ENCODE data around the gene KRTAP3-3. TPM values are rescaled to one million over a fixed set of nuclear protein-coding genes. Genes with fewer than 3 reads are reported as not detected.

KRTAP3-3 gene
- total RNA-seq, 1 donor = not detected

- Histone ChIP-seq H3K36me3 (ENCODE audit: insufficient read depth, low read length) (no peaks in the 10 kb centered on the region), H4K20me1 (ENCODE audit: insufficient read depth, low read length) (no peaks in the 10 kb centered on the region), H3K27ac (ENCODE audit: low read depth, low read length) (no peak overlapping the region), H3K27me3 (ENCODE audit: insufficient read depth, low read length) (no peaks in the 10 kb centered on the region), H3K4me3 (ENCODE audit: insufficient read depth, low read length) (no peak overlapping the region), H3K9me3 (ENCODE audit: low read depth, low read length) (no peaks in the 10 kb centered on the region), H3K79me2 (ENCODE audit: insufficient read depth, low read length) (no peaks in the 10 kb centered on the region), H3K4me1 (ENCODE audit: insufficient read depth, low read length) (no peaks in the 10 kb centered on the region), H2AFZ (ENCODE audit: low read length) (no peak overlapping the region), H3K4me2 (ENCODE audit: insufficient read depth, low read length) (no peak overlapping the region)
- no peak for DNase-seq (ENCODE audit: insufficient read length, low spot score, missing footprints)
- no peak for TF ChIP-seq CTCF (IDR thresholded peaks at IDR 0.05; ENCODE audit: extremely low read depth, low read depth, low read length)
These were observed 19.6 kb upstream of the KRTAP3-3 start for GRCh38 chr17:41013606-41014005.

GRCh38 chr17:41013181-41013580 lies 19.2 kb upstream of the KRTAP3-3 start:
- no peak overlapping the region for H3K4me3 ChIP-seq (ENCODE audit: insufficient read depth, low read length)
- H3K9me3 ChIP-seq (ENCODE audit: low read depth, low read length) = no peaks in the 10 kb centered on the region
- no peak overlapping the region for H3K4me2 ChIP-seq (ENCODE audit: insufficient read depth, low read length)
- no peaks in the 10 kb centered on the region for H3K79me2 ChIP-seq (ENCODE audit: insufficient read depth, low read length)
- no peaks in the 10 kb centered on the region for H3K36me3 ChIP-seq (ENCODE audit: insufficient read depth, low read length)
- no peaks in the 10 kb centered on the region for H3K27me3 ChIP-seq (ENCODE audit: insufficient read depth, low read length)
- H3K4me1 ChIP-seq (ENCODE audit: insufficient read depth, low read length) = no peaks in the 10 kb centered on the region
- DNase-seq (ENCODE audit: insufficient read length, low spot score, missing footprints) = no peak
- no peak for TF ChIP-seq CTCF (IDR thresholded peaks at IDR 0.05; ENCODE audit: extremely low read depth, low read depth, low read length)
- peak overlapping the region; percentile 48 for H2AFZ ChIP-seq (ENCODE audit: low read length)
- no peak overlapping the region for H3K27ac ChIP-seq (ENCODE audit: low read depth, low read length)
- H4K20me1 ChIP-seq (ENCODE audit: insufficient read depth, low read length) = no peaks in the 10 kb centered on the region

GRCh38 chr17:41012326-41013120 lies 18.6 kb upstream of the KRTAP3-3 start:
- H3K4me2 ChIP-seq (ENCODE audit: insufficient read depth, low read length) = no peak overlapping the region
- no peak overlapping the region for H3K4me3 ChIP-seq (ENCODE audit: insufficient read depth, low read length)

More at GRCh38 chr17:41012326-41013120, 18.6 kb upstream of the KRTAP3-3 start:
- Histone ChIP-seq H3K27ac (ENCODE audit: low read depth, low read length) (no peak overlapping the region), H3K27me3 (ENCODE audit: insufficient read depth, low read length) (no peaks in the 10 kb centered on the region), H3K4me1 (ENCODE audit: insufficient read depth, low read length) (no peaks in the 10 kb centered on the region), H3K36me3 (ENCODE audit: insufficient read depth, low read length) (no peaks in the 10 kb centered on the region), H4K20me1 (ENCODE audit: insufficient read depth, low read length) (no peaks in the 10 kb centered on the region), H2AFZ (ENCODE audit: low read length) (peak overlapping the region; percentile 48), H3K79me2 (ENCODE audit: insufficient read depth, low read length) (no peaks in the 10 kb centered on the region), H3K9me3 (ENCODE audit: low read depth, low read length) (no peaks in the 10 kb centered on the region)
- no peak for TF ChIP-seq CTCF (IDR thresholded peaks at IDR 0.05; ENCODE audit: extremely low read depth, low read depth, low read length)
- DNase-seq (ENCODE audit: insufficient read length, low spot score, missing footprints) = no peak
